ENCODE data around the gene TMEM266.

Gene TMEM266

GRCh38 chr15:76109046-76109445 lies 49.3 kb downstream of the TMEM266 start:
- no peak for TF ChIP-seq CTCF (IDR thresholded peaks at IDR 0.05; ENCODE audit: extremely low read depth, missing control alignments)
- no peak for DNase-seq (ENCODE audit: low spot score)

DNA sequence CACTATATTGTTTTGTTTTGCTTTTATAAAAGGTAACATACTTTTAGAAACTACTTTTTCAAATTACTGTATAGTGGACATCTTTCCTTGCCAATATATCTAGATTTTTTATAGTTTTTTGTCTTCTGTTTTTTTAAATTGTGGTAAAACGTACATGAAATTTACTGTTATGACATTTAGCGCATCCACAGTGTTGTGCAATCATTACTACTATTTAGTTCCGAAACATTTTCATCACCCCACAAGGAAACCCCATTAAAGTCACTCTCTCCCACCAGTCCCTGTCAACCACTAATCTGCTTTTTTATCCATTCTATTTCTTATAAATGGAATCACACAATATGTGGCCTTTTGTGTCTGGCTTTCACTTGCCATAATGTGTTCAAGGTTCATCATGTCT lies 54.8 kb downstream of the TMEM266 start:
- no peak for TF ChIP-seq CTCF (IDR thresholded peaks at IDR 0.05; ENCODE audit: extremely low read depth, missing control alignments)
- no peak for DNase-seq (ENCODE audit: low spot score)

DNA sequence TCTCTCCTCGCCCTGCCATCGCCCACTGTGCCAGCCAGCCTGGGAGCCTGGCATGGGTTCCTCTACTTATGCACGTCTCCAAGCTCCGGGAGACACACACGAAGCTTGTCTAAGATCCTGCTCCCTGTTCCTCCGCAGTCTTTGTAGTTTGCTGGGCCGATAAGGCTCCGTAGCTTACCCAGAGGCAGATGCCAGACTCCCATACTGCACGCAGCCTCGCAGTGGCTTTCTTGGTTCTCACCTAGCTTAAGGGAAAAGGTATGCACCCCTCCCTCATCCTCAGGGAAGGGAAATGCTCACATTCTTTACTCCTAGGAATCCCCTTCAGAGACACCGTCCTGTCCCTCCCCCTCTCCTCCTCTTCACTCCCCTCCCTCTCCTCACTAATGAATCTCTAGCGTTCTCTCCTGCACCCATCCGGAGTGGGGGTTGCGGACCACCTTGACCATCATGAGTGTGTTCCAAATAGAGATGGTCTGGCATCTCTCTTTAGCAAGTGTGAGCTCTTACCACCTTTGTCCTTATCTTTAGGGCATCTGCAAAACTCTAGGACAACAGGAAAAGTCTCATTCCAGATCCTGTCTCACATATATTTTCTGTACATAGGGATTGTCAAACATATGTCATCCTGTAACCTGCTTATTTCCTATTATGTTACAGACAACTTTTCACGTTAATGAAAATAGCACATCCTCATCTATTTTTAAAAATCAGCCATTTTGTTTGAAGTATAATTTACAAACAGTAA lies 56.5 kb downstream of the TMEM266 start:
- no peak for DNase-seq (ENCODE audit: low spot score)
- no peak for TF ChIP-seq CTCF (IDR thresholded peaks at IDR 0.05; ENCODE audit: extremely low read depth, missing control alignments)

DNA sequence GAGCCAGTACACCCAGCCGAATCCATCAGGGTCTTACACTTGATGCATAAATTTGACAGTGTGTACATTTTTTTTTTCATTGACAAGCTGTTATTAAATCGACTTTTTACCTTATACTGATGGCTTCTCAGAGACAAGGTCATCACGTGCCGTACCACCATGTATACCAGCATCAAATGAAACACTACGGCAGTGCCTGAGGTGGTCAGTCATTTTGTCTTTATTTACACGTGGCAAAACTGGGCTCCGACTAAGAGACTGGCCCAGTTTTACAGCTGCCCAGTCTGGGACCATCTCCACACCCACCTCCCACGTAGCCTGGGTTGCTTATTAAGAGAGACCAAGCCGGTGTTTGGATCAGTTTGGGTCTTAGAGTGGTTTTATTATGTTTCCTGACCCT lies 57.4 kb downstream of the TMEM266 start:
- no peak for TF ChIP-seq CTCF (IDR thresholded peaks at IDR 0.05; ENCODE audit: extremely low read depth, missing control alignments)
- no peak for DNase-seq (ENCODE audit: low spot score)

DNA sequence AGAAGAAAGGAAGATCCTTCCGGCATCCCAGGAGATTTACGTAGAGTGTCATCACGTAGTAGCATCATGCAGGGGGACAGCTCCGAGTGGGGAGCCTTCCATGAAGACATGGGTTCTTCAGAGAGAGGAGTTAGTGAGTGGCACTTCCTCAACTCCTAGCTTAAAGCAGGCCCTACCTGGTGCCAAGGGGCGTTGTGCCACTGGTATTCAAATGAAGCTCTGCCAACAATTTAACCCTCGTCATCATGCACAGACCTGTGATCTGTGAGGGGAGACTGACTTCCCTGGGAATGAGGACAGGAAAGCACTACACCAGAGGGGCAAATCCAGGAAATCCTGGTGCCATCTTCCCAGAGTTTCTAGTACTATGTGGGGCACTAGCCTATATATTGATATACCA lies 59.0 kb downstream of the TMEM266 start:
- DNase-seq (ENCODE audit: low spot score), result no peak
- no peak for TF ChIP-seq CTCF (IDR thresholded peaks at IDR 0.05; ENCODE audit: extremely low read depth, missing control alignments)

DNA sequence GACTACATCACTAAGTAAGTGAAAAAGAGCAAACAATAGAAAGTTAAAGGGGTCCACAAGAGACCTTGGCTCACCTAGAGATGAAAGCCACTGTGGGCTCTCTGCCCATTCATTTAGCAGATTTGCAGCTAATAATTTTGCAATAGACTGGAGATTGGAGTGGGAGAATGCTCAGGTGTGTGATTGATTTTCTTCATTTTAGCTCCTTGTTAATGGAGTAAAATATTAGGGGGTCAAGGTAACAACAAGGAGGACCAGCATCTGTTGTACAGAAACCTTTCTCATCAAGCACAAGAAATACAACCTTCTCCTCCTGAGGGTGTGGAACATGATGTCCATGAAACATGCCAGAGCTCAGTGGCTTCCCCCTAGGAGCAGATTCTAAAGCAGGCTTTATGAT lies 63.2 kb downstream of the TMEM266 start:
- DNase-seq (ENCODE audit: low spot score), result no peak
- no peak for TF ChIP-seq CTCF (IDR thresholded peaks at IDR 0.05; ENCODE audit: extremely low read depth, missing control alignments)

- DNase-seq (ENCODE audit: low spot score), result no peak
Observed at GRCh38 chr15:76127169-76127568, 67.4 kb downstream of the TMEM266 start.

More at GRCh38 chr15:76127169-76127568, 67.4 kb downstream of the TMEM266 start:
- no peak for TF ChIP-seq CTCF (IDR thresholded peaks at IDR 0.05; ENCODE audit: extremely low read depth, missing control alignments)

Data from GM20000 (cell line).